Stimulated activated CD8-positive, alpha-beta memory T cell treated with anti-CD3 and anti-CD28 coated beads, Interleukin-12 subunit alpha, Interleukin-12 subunit beta, amount 100 ng/mL, for 24 hours (primary cell): Measurements from ENCODE around the gene MAPK9.

ENCODE experiments used
- DNase-seq: peaks from one replicate; pipeline ENCODE4 v3.0.0-alpha.2; 2020; ENCODE audit errors: extremely low read depth

The MAPK9 gene

GRCh38 chr5:180205916-180206315, 86.0 kb downstream of the MAPK9 start:
- DNase-seq: no peak

GRCh38 chr5:180204276-180204819, 87.5 kb downstream of the MAPK9 start:
- no peak for DNase-seq

- DNase-seq: no peak
Observed at GRCh38 chr5:180202939-180203573, 88.8 kb downstream of the MAPK9 start.

- no peak for DNase-seq
Observed at GRCh38 chr5:180201051-180201987, 90.6 kb downstream of the MAPK9 start.

GRCh38 chr5:180199390-180199789, 92.5 kb downstream of the MAPK9 start:
- no peak for DNase-seq

- DNase-seq: no peak
Observed at GRCh38 chr5:180198208-180198607, 93.7 kb downstream of the MAPK9 start.

- no peak for DNase-seq
Observed at GRCh38 chr5:180197016-180197702, 94.7 kb downstream of the MAPK9 start.

- no peak for DNase-seq
Observed at GRCh38 chr5:180194410-180195345, 97.2 kb downstream of the MAPK9 start.

GRCh38 chr5:180193749-180194375, 98.0 kb downstream of the MAPK9 start:
- no peak for DNase-seq

- no peak for DNase-seq
Observed at GRCh38 chr5:180191716-180192115, 100.2 kb downstream of the MAPK9 start.

- DNase-seq: no peak
Observed at GRCh38 chr5:180187767-180188166, 104.1 kb downstream of the MAPK9 start.
